ENCODE data around the gene ABCC2. TPM values are rescaled to one million over a fixed set of nuclear protein-coding genes. Genes with fewer than 3 reads are reported as not detected.
"Not testable (repeated sequence)": the region's sequence is repeated elsewhere in the genome, so short reads cannot be mapped to it uniquely, and the experiment has no call there.

ABCC2 gene
- total RNA-seq, 1 experiment from 2014 or later: 0.80 TPM

DNA sequence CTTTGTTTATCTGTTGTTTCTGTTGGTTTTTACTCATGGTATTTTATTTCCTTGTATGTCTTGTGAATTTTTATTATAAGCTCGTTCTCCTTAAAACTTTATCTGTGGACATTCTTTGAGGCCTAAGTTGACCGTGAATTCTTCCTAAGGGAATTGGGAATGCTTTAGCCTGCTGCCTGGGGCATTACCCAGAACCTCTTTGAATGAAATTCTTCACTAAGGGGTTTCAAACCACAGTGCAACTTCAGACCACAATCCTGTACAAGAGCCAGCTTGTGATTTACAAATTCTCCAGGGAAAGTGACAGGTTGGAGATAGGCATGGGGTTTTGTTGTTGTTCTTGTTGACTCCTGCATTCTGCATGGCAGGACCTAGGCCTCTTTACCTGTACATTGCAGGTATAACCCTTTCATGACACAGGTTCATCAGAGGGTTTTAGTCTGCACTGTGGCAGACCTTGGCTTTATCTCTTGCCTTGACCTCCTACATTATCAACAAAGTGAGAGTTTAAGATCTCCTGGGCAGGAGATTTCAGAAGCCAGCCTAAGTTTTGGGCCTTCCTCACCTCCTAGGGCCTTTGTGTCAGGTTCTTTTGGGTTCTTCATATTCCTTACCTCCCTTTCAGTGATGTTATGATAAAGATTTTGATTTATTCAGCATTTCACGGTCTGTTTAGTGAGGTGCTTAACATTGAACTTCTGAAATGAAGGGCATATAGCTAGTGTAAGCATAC is 70.2 kb downstream of the ABCC2 start:
- no peak for DNase-seq (ENCODE audit: low read depth)

GRCh38 chr10:99853655-99854054 is 71.2 kb downstream of the ABCC2 start:
- no peak for DNase-seq (ENCODE audit: low read depth)

DNA sequence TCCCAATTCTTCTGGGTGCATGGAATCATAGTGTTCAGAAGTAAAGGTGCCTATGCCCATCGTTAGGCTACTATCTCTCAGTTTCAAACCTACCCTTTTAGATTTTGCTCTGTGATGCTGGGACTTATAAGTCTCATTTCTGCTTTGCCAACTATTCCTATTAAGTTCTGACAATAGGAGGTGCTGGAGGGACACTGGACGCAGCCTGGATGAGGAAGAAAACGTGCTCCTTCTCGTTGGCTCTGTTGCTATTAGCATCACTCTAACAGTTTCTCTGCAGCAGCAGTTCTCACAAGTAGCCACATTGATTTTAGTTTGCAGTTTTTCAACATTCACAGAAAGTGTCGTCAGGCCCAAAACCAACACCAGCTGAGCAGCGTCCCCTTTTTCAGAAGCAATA is 72.4 kb downstream of the ABCC2 start:
- peak; percentile 48 for DNase-seq (ENCODE audit: low read depth)

GRCh38 chr10:99855479-99856071 is 73.1 kb downstream of the ABCC2 start:
- no peak for DNase-seq (ENCODE audit: low read depth)

- DNase-seq (ENCODE audit: low read depth): no peak
Measured at GRCh38 chr10:99858849-99859248, 76.4 kb downstream of the ABCC2 start.

DNA sequence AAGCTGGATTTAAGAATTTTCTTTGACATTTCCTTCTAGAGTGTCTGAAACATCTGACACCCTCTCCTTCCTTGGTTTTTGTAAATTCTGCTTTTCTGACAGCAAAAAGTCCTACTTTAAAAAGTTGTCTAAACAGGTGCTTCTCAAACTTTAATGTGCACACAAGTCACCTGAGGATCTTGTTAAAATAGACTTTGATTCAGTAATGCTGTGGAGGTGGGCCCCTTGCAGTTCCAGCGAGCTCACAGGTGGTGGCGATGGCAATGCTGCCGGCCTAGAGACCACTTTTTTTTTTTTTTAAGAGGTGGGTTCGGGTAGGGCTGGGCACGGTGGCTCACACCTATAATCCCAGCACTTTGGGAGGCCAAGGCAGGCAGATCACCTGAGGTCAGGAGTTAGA is 77.1 kb downstream of the ABCC2 start:
- DNase-seq (ENCODE audit: low read depth): peak; percentile 26

GRCh38 chr10:99860466-99860865 is 78.0 kb downstream of the ABCC2 start:
- no peak for DNase-seq (ENCODE audit: low read depth)

DNA sequence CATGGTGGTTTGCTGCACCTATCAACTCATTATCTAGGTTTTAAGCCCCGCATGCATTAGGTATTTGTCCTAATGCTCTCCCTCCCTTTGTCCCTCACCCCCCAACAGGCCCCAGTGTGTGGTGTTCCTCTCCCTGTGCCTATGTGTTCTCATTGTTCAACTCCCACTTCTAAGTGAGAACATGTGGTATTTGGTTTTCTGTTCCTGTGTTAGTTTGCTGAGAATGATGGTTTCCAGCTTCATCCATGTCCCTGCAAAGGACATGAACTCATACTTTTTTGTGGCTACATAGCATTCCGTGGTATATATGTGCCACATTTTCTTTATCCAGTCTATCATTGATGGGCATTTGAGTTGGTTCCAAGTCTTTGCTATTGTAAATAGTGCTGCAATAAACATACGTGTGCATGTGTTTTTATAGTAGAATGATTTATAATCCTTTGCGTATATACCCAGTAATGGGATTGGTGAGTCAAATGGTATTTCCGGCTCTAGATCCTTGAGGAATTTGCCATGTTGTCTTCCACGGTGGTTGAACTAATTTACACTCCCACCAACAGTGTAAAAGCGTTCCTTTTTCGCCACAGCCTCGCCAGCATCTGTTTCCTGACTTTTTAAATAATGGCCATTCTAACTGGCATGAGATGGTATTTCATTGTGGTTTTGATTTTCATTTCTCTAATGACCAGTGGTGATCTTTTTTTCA is 81.2 kb downstream of the ABCC2 start:
- DNase-seq (ENCODE audit: low read depth): peak; percentile 74

DNA sequence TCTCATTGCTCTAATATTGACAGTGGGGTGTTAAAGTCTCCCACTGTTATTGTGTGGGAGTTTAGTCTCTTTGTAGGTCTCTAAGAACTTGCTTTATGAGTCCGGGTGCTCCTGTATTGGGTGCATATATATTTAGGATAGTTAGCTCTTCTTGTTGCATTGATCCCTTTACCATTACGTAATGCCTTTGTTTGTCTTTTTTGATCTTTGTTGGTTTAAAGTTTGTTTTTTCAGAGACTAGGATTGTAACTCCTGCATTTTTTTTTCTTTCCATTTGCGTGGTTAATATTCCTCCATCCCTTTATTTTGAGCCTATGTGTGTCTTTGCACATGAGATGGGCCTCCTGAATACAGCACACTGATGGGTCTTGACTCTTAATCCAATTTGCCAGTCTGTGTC is 84.8 kb downstream of the ABCC2 start:
- DNase-seq (ENCODE audit: low read depth): not testable (repeated sequence)

DNA sequence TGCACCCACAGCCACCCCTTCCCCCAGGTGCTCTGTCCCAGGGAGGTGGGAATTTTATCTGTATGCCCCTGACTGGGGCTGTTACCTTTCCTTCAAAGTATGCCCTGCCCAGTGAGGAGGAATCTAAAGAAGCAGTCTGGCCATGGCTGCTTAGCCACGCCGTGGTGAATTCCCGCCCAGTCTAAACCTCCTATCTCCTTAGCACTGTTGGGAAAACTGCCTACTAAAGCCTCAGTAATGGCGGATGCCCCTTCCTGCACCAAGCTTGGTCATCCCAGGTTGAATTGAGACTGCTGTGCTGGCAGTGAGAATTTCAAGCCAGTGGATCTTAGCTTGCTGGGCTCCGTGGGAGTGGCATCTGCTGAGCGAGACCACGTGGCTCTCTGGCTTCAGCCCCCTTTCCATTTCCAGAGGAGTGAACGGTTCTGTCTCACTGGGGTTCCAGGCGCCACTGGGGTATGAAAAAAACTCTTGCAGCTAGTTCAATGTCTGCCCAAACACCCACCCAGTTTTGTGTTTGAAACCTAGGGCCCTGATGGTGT is 87.2 kb downstream of the ABCC2 start:
- no peak for DNase-seq (ENCODE audit: low read depth)

DNA sequence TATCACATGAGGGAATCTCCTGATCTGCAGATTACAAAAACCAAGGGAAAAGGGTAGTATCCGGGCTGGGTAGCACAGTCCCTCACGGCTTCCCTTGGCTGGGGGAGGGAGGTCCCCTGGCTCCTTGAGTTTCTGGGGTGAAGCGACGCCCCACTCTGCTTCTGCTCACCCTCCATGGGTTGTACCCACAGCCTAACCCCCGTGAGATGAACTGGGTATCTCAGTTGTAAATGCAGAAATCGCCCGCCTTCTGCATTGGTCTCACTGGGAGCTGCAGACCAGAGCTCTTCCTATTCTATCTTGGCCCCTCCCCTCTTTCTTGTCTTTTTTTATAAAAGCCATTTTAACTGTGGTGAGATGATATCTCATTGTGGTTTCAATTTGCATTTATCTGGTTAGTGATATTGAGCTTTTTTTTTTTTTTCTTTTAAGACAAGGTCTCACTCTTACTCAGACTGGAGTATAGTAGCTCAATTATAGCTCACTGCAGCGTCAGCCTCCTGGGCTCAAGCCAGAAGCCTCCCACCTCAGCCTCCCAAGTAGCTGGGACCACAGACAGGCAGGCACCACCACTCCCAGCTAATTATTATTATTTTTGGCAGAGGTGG is 87.8 kb downstream of the ABCC2 start:
- peak; percentile 82 for DNase-seq (ENCODE audit: low read depth)

DNA sequence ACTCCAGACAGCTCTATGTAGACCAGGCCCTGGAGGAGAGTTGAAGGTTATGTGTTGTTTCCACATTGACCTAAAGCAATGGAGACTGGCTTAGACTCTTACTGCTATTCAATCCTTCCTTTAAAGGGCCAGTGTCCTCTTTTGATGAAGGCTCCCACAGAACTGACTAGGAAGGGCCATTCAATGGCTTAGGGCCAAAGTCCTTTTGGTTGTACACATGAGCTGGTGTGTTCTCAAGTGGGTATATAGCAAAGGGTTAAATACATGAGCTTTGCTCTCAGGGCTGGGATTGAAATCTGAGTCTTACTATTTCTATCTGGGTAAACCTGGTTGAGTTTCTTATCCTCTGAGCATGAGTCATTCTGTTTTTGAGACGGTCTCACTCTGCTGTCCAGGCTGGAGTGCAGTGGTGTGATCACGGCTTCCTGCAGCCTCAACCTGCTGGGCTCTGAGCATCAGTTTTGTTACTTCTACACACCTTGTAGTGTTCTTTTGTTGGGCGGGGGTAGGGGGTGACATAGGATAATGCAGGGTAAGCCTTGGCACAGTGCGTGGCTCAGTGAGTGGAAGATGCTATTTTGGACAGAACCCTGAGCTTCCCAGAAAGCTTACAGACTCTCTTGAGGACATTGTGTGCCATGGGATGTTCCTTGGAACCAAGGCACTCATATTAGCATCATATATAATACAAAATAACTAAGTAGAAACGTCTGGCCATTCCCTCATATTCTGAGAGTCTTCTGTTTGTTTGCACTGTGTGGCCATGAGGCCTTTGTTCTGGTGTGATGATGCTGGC is 90.1 kb downstream of the ABCC2 start:
- DNase-seq (ENCODE audit: low read depth): peak; percentile 25

DNA sequence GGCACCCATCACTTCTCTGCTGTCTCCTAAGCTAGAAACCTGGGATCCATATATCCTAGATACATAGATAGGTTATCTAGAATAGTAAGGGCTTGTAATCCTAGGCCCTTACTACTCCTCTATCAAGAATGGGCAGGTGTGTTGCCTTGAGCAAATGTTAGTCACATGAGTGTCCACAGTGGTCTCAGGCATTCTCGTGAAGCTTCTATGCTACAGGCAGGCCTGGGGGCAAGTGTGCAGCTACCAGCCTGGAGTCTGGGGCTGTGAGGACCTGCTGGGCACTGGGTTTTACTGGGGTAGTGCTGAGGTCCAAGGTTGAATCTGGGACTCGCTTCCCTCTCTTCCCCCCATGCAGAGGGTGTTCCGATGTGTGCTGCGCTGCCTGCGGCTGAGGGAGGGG is 91.4 kb downstream of the ABCC2 start:
- DNase-seq (ENCODE audit: low read depth): no peak

DNA sequence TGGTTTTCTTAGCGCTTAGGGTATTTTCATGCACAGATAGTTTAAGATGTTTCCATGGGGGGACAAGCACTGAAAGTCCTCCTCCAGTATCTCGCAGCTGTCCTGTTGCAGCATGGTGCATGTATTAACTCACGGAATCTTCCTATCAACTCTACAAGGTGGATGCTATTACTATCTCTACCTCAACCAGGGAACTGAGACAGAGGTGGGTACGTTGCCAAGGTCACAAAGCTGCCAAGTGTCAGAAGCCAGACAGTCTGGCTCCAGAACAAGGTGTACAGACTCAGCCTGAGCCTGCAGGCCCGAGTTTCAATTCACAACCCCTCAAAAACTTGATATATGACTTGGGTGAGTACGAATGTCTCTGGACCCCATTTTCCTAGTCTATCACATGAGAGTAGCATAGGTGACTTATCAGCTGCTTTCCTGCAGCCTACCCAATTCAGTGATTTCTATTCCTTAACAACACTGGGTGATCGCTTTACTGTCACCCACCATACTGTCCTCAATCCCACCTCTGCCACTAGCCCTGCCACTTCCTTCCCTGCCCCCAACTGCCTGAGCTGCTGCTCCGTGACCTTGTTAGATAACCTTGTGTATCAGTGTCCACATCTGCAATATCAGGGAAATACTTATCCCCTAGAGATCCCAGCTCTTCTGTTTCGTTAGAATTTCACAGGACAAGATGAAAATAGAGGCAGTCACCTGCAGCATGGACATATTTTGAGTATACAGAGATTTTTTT is 92.1 kb downstream of the ABCC2 start:
- DNase-seq (ENCODE audit: low read depth): no peak

GRCh38 chr10:99875473-99875872 is 93.0 kb downstream of the ABCC2 start:
- DNase-seq (ENCODE audit: low read depth): no peak

DNA sequence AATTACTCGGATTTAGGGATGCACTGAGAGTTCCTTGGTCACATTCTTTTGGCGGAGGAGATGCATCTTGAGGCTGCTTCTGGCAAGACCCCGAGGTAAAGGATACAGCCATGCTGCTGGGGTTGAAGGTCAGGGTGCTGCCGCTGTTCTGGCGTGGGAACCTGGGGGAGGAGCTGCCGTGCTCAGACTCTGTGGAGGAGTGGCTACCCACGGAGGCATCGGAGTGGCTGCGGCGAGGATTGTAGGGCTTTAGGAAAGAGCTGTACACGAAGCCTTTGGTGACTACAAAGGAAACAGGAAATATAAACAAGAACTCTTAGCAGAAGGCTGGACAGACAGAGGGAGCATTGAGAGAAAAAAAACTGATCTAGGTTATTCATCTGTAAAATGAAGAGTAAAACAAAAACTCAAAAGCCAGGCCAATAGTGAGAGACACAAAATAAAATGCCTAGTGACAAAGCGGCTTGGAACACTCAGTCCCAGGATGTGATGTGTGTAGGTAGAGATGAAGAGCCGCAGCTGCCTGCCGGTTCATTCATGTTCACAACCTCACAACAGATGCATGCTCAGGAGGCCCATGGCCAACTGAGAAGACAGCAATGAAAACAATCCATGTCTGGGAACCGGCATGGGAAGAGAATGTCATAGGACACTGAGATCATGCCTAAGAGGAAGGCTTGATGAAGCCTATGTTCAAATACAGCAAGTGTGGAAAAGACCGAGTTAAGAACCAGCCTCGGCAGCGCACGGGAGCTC is 97.8 kb downstream of the ABCC2 start:
- DNase-seq (ENCODE audit: low read depth): no peak

DNA sequence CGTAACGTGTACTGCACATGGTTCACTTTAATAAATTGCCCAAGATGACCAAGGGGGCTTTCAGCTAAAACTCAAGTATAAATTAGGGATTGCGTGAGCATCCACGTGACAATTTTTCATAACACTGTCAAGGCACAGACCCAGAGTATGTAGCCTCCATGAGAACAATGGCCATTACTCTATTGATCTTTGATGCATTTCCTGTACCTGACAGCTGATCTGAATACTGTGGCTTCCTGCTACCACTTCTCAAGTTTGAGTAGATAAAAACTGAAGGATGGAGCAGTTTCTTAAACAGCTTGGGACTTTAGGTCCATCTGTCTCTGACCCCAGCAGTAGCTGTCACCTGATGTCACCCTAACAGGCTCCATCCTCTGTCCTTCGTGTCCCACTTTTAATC is 98.9 kb downstream of the ABCC2 start:
- DNase-seq (ENCODE audit: low read depth): no peak

DNA sequence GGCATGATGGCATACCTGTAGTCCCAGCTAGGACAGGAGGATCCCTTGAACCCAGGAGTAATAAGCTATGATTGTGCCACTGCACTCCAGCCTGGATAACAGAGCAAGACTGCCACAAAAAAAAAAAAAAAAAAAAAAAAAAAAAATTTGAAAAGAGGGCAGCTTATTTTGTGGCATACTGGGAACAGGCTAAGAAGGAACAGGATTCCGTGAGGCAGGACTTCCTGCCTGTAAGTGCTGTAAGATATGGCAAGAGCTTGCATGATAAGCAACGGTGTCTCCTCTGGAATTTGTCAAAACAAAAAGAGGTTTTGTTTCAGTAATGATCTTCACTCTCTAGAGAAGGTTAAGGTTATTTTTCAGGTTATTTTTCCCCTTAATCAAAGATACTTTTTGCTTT is 101.1 kb downstream of the ABCC2 start:
- no peak for DNase-seq (ENCODE audit: low read depth)

GRCh38 chr10:99888622-99889021 is 106.2 kb downstream of the ABCC2 start:
- DNase-seq (ENCODE audit: low read depth): no peak

DNA sequence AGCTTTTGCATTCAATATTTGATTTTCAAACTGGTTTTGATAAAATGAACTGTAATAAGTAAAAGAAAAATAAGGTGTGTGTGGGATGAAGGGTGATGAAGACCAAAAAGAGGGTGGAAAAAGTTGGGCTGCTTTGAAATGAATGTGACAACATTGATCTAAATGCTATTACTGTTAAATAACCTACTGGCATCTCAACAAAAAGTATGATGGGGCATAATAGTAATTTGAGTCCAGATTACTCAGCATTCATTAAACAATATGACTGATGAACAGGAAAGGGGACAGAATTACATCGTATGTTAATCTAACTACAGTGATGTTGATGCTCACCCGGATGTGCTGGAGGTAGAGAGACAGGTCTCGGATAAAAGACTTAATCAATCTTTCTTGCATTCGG is 112.2 kb downstream of the ABCC2 start:
- DNase-seq (ENCODE audit: low read depth): no peak
